ENCODE results near the gene SLC16A13.
A peak's percentile ranks its signal among the peaks of the same experiment; 100 is the strongest.
"Not testable (repeated sequence)": the region's sequence is repeated elsewhere in the genome, so short reads cannot be mapped to it uniquely, and the experiment has no call there.

The SLC16A13 gene

GRCh38 chr17:7068268-7068667 is 32.5 kb downstream of the SLC16A13 start:
- DNase-seq, result no peak

- no peak for DNase-seq
These were observed 34.9 kb downstream of the SLC16A13 start for GRCh38 chr17:7070712-7071111.

GRCh38 chr17:7072406-7072805 is 36.6 kb downstream of the SLC16A13 start:
- DNase-seq, result no peak

GRCh38 chr17:7074931-7075330 is 39.1 kb downstream of the SLC16A13 start:
- DNase-seq, result no peak

GRCh38 chr17:7077911-7078546 is 42.2 kb downstream of the SLC16A13 start:
- no peak for DNase-seq

GRCh38 chr17:7078711-7079110 is 42.9 kb downstream of the SLC16A13 start:
- no peak for DNase-seq

GRCh38 chr17:7079581-7080455 is 44.0 kb downstream of the SLC16A13 start, which contains the start of gene CLEC10A:
Gene CLEC10A, minus strand, starts transcription at chr17:7080251. Its CDS starts 1,439 bp downstream, at chr17:7078812.
- DNase-seq, result no peak

GRCh38 chr17:7080456-7081041 is 44.7 kb downstream of the SLC16A13 start:
- DNase-seq, result no peak

- DNase-seq, result peak; percentile 6
These were observed 45.7 kb downstream of the SLC16A13 start for GRCh38 chr17:7081341-7082062.

- DNase-seq, result no peak
These were observed 47.8 kb downstream of the SLC16A13 start for GRCh38 chr17:7083592-7083991.

GRCh38 chr17:7084088-7084487 is 48.3 kb downstream of the SLC16A13 start:
- no peak for DNase-seq

GRCh38 chr17:7088442-7088841 is 52.6 kb downstream of the SLC16A13 start:
- DNase-seq, result not testable (repeated sequence)

GRCh38 chr17:7089570-7089969 is 53.8 kb downstream of the SLC16A13 start:
- not testable (repeated sequence) for DNase-seq

Measured in activated CD4-positive, alpha-beta T cell treated with anti-CD3 and anti-CD28 coated beads, Interleukin-2, amount 50 U/mL, for 16 hours (primary cell).